Caki2 (cell line): ENCODE data around the gene SPOCK2. TPM values are rescaled to one million over a fixed set of nuclear protein-coding genes. Genes with fewer than 3 reads are reported as not detected.

Experiments used
- DNase-seq: peaks from one replicate; pipeline ENCODE4 v3.0.0-alpha.2; 2015; ENCODE audit warnings: low read depth
- in situ Hi-C: cut with HindIII; loops from 2 replicates; pipeline ENCODE4 v1.10.0; 2016; ENCODE audit warnings: low sequenced_read_pairs, low pct_unique_long_range_greater_than_20kb, mixed read lengths
- total RNA-seq: library from RNA; depleted of rRNA; stranded (reverse); fragments of >200 nt; shearing (Covaris generic); gene quantifications from 2 replicates; pipeline ENCODE4 v1.2.3, GENCODE V29; 2014; ENCODE audit warnings: low replicate concordance; rRNA removed

Gene SPOCK2
- total RNA-seq, 1 experiment from 2014 or later: 0.41 TPM

DNA sequence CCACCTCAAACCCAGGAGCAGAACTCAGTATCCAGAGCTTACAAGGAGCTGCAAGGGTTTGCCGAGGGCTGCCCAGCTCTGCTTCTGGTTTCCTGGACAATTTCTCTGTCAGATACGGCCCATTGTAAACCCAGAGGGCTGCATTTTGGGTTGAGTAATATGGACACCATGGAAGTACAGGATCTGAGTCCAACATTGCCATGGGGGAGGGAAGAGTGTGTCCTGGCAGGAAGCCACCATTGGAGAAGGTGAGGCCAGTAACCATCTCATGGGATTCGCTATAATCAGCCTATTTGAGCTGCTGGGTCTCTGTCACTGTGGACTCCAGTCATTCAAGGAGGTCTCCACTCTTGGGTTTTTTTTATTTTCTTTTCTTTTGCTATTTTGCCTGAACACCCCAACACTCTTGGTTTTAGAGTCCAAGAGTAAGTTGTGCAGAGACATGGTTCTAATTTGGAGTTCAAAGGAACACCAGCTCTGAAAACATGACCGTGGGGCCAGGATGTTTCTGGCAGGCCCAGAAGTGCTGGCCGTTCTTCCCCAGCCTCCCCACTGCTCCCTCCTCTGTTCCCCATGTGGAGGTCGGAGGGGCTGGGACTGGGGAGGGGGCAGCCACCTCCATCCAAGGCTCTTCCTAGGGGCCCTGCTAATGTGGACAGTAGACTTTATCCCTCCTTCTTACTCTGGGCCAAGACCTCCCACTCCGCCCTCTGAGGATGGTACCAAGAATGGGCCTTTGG, 77.9 kb downstream of the SPOCK2 start:
- no peak for DNase-seq
- in situ Hi-C loops: no loop called here

GRCh38 chr10:72009425-72010081, 78.8 kb downstream of the SPOCK2 start:
- no peak for DNase-seq
- in situ Hi-C loops: no loop called here

- no peak for DNase-seq
- in situ Hi-C loops: no loop called here
Measured at GRCh38 chr10:72009051-72009424, 79.3 kb downstream of the SPOCK2 start.

Other genes with a start within 250 kb of the SPOCK2 start
- gene PSAP, start 237.3 kb downstream of the SPOCK2 start, total RNA-seq: 1,521 and 1,603 TPM in 2 replicates
- gene CHST3, start 124.2 kb downstream of the SPOCK2 start, total RNA-seq: 45.2 and 49.3 TPM in 2 replicates
- 279 and 280 TPM in 2 replicates for gene ANAPC16, start 127.5 kb upstream of the SPOCK2 start, total RNA-seq
- 55.1 and 82.7 TPM in 2 replicates for gene ASCC1, start 127.7 kb upstream of the SPOCK2 start, total RNA-seq
- 408 and 445 TPM in 2 replicates for gene DDIT4, start 185.4 kb upstream of the SPOCK2 start, total RNA-seq